ENCODE measurements around the gene KLHL3.

Gene KLHL3

GRCh38 chr5:137705106-137705505, 30.8 kb downstream of the KLHL3 start:
- no peak for DNase-seq

GRCh38 chr5:137703565-137703964, 32.3 kb downstream of the KLHL3 start:
- DNase-seq: no peak

- no peak for DNase-seq
These were observed 35.6 kb downstream of the KLHL3 start for GRCh38 chr5:137700282-137700680.

- DNase-seq: no peak
These were observed 36.3 kb downstream of the KLHL3 start for GRCh38 chr5:137699336-137700281.

GRCh38 chr5:137696481-137696880, 39.4 kb downstream of the KLHL3 start:
- DNase-seq: no peak

- DNase-seq: peak; percentile 19 to 31
These were observed 40.0 kb downstream of the KLHL3 start for GRCh38 chr5:137695651-137696428.

- no peak for DNase-seq
These were observed 41.8 kb downstream of the KLHL3 start for GRCh38 chr5:137693951-137694721.

GRCh38 chr5:137693307-137693950, 42.5 kb downstream of the KLHL3 start:
- no peak for DNase-seq

GRCh38 chr5:137689306-137689705, 46.6 kb downstream of the KLHL3 start:
- DNase-seq: no peak

GRCh38 chr5:137688210-137688840, 47.6 kb downstream of the KLHL3 start:
- DNase-seq: peak; percentile 40 to 63

- DNase-seq: no peak
These were observed 51.1 kb downstream of the KLHL3 start for GRCh38 chr5:137684761-137685160.

GRCh38 chr5:137681191-137681590, 54.7 kb downstream of the KLHL3 start:
- DNase-seq: no peak

- DNase-seq: no peak
These were observed 56.0 kb downstream of the KLHL3 start for GRCh38 chr5:137679910-137680309.

GRCh38 chr5:137679195-137679594, 56.7 kb downstream of the KLHL3 start:
- DNase-seq: no peak

- DNase-seq: no peak
These were observed 63.0 kb downstream of the KLHL3 start for GRCh38 chr5:137672881-137673280.

- DNase-seq: no peak
These were observed 63.9 kb downstream of the KLHL3 start for GRCh38 chr5:137672001-137672400.

GRCh38 chr5:137669811-137670210, 66.1 kb downstream of the KLHL3 start:
- peak; percentile 28 to 36 for DNase-seq

- DNase-seq: no peak
These were observed 67.3 kb downstream of the KLHL3 start for GRCh38 chr5:137668637-137669036.

GRCh38 chr5:137667341-137667740, 68.5 kb downstream of the KLHL3 start:
- DNase-seq: no peak

- DNase-seq: no peak
These were observed 69.0 kb downstream of the KLHL3 start for GRCh38 chr5:137666901-137667300.

- no peak for DNase-seq
These were observed 69.4 kb downstream of the KLHL3 start for GRCh38 chr5:137666461-137666850.
